GM18520 (cell line): ENCODE results near the gene DAB1.
"Not testable (repeated sequence)": the region's sequence is repeated elsewhere in the genome, so short reads cannot be mapped to it uniquely, and the experiment has no call there.

Experiments used
- ATAC-seq: cut with Tn5 transposase; IDR thresholded peaks from one replicate; pipeline ENCODE4 v1.9.1; 2021; ENCODE audit not compliant: unreplicated experiment

The DAB1 gene

GRCh38 chr1:57362480-57362879 is 61.4 kb downstream of the DAB1 start:
- no peak for ATAC-seq

GRCh38 chr1:57361516-57361915 is 62.3 kb downstream of the DAB1 start:
- ATAC-seq: no peak

GRCh38 chr1:57360846-57361407 is 62.9 kb downstream of the DAB1 start:
- ATAC-seq: no peak

- ATAC-seq: no peak
These were observed 66.4 kb downstream of the DAB1 start for GRCh38 chr1:57357462-57357861.

- ATAC-seq: no peak
These were observed 70.2 kb downstream of the DAB1 start for GRCh38 chr1:57353654-57354053.

- no peak for ATAC-seq
These were observed 73.2 kb downstream of the DAB1 start for GRCh38 chr1:57350610-57351009.

- ATAC-seq: no peak
These were observed 74.9 kb downstream of the DAB1 start for GRCh38 chr1:57348921-57349320.

GRCh38 chr1:57345916-57346315 is 77.9 kb downstream of the DAB1 start:
- ATAC-seq: no peak

GRCh38 chr1:57344265-57344664 is 79.6 kb downstream of the DAB1 start:
- ATAC-seq: no peak

GRCh38 chr1:57343298-57343915 is 80.5 kb downstream of the DAB1 start:
- ATAC-seq: not testable (repeated sequence)

- ATAC-seq: no peak
These were observed 82.1 kb downstream of the DAB1 start for GRCh38 chr1:57341721-57342120.

GRCh38 chr1:57340334-57341070 is 83.4 kb downstream of the DAB1 start:
- ATAC-seq: no peak

GRCh38 chr1:57337623-57338022 is 86.2 kb downstream of the DAB1 start:
- no peak for ATAC-seq

GRCh38 chr1:57336793-57337192 is 87.1 kb downstream of the DAB1 start:
- no peak for ATAC-seq

- ATAC-seq: no peak
These were observed 92.2 kb downstream of the DAB1 start for GRCh38 chr1:57331620-57332019.

- ATAC-seq: no peak
These were observed 93.9 kb downstream of the DAB1 start for GRCh38 chr1:57329937-57330336.

GRCh38 chr1:57329001-57329527 is 94.8 kb downstream of the DAB1 start:
- ATAC-seq: no peak

- ATAC-seq: no peak
These were observed 95.9 kb downstream of the DAB1 start for GRCh38 chr1:57327946-57328345.

GRCh38 chr1:57327336-57327735 is 96.5 kb downstream of the DAB1 start:
- ATAC-seq: no peak

- no peak for ATAC-seq
These were observed 98.3 kb downstream of the DAB1 start for GRCh38 chr1:57325536-57325935.

GRCh38 chr1:57325117-57325516 is 98.7 kb downstream of the DAB1 start:
- ATAC-seq: no peak

GRCh38 chr1:57324388-57324787 is 99.5 kb downstream of the DAB1 start:
- no peak for ATAC-seq
